GM18526 (cell line): ENCODE results near the gene ALDH1A3.

Experiments used
- POLR2A ChIP-seq: IDR thresholded peaks from 3 replicates; pipeline ENCODE4 v1.6.1; 2011; ENCODE audit not compliant: insufficient read length; ENCODE audit errors: extremely low read depth

The ALDH1A3 gene

DNA sequence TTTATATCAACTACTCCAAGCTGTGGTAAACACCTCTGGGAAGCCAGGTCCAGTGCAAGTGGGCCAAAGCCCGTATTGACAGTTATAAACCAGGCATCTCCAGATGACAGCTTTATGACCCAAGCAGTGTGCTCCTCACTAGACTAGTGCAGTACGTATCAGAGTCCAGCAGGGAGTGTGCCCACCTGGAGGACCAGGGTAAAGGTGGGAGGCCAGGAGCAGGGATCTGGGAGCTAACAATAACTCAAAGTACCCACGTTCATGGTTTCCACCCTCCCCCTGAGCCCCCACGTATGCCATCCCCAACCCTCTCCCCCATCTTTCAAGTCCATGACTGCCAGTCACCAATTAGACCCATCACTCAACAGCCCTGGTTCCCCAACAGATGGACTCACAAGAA, 27.0 kb upstream of the ALDH1A3 start:
- no peak for TF ChIP-seq POLR2A

DNA sequence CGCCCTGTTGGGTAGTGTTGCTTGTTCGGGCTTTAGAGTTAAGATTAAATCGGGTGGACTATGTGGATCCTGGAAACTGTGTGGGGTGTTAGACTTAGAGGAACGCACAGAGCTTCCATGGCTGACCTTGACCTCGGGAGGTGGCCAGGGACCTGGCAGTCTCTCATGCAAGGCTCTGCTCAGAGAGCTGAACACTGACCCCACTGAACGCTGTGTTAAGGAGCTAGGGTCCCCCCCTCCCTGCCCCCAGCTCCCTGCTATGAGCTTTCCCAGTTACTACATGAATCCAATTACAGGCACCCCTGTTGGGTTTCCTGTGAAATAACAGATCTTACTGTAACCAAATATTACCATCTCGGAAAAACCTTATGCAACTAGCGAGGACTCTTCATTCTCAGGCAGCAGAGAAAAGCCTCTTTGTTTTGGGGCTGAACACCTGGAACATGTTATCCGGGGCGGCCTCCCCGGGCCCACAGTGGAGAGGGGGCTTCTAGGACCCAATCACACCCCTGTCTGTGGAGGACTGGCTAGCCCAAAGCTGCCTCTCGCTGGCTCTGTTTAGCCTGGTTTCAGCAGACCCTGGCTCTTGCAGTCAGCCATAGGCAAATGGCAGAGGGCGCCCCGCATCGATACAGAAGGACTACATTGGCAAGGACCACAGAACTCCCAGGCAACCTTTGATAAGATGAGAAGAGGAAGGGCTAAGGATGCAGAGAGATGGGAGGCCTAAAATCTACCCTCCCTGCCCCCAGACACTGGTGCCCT, 25.8 kb upstream of the ALDH1A3 start:
- TF ChIP-seq POLR2A, result no peak

DNA sequence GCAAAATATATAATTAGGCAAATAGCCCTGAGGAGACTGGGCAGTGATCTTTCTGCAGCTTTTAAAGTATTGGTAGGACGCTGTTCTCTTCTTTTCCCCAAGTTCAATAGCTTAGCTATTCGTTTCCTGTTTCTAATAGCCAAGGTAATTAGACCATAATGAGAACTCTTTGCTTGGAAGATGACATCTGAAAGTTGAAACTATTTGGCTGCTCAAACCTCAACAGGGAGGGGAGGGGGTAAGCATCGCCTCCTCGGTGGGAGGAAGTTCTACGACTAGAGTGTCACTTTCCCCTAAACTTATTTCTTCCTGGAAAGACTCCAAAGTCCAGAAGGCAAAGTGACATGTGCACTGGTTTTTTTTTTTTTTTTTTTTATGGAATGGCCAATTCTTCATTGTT, 22.8 kb upstream of the ALDH1A3 start:
- TF ChIP-seq POLR2A, result no peak

DNA sequence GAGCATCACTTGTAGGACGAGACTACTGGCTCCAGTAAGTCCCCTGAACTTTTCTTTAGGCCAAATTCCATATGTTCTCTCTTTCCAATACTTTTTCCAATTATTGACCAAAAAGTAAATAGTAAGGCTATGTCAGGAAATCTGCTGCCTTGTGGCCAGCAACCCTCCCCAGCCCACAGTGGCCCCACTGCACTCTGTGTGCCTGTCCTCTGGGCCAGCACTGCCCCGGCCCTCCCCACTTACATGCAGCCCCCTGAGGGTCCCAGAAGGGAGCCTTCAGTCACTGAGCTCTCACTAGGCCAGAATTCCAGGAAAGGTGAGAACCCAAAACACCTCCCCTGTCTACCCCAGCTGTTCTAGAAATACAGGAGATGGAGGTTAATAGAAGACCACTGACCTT, 21.3 kb upstream of the ALDH1A3 start:
- no peak for TF ChIP-seq POLR2A

DNA sequence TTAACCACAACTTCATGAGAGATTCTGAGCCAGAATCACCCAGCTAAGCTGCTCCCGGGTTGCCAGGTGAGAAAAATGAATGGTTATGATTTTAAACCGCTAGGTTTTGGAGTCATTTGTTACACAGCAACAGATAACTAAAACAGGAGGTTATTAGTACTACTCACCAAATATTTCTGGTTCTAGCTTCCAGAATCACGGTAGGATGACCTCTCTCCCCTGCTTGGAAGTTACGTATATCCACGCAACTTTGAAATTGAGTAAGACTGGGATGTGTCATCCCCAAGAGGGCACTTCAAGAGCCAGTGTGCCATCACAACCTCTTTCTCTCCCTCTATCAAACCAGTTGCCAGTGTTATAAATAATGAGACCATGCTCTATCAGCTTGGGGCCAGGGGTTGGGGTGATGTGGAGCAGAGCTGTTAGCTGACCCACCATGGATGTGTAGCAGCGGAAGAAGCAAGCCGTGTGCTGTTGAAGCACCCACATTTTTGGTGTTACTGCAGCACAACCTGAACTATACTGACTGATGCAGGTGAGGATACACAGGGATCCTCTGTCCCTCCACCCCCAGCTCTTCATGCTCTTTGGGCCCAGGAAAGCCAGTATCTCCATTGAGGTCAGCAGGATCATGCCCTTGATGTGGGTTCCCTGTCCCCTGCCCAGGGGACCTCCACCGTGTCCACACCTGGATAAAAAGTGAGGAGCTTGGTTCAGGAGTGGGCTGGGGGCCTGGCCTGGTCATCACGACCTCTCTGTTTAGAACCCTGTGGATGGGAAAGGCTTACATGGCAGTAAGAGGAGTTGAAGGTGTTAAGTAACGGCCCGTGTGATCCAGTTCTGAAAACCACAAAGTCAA, 19.4 kb upstream of the ALDH1A3 start:
- no peak for TF ChIP-seq POLR2A

DNA sequence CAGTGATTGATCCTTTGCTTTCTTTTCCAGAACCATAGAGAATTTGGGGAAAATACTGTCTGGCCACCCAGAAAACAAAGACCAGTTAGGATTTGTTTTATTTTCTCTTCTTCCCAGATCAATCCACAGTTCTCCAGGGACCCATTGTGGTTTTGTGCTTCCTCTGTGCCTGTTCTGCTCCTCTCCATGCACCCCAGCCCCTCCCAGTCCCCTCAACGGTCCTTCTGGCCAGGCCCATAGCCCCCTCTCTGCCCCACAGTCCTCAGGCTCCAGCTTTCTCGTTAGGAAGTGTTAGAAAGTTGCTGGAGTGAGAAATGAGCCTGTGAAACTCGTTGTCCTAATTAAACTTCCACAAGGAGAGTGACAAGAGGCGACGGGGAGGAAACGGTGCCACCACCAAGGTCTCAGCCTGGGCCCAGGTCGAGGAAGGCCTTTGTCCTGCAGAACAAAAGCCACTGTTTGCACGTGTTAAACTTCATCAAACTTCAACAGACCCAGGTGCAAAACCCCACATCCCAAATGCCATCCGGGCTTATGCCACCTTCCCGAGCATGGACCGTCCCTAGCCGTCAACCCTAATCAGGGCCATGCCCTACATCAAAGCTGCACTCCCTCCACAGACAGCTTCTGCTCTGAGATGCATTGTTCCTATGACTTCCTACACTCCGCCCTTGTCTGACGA, 18.7 kb upstream of the ALDH1A3 start:
- TF ChIP-seq POLR2A, result no peak

DNA sequence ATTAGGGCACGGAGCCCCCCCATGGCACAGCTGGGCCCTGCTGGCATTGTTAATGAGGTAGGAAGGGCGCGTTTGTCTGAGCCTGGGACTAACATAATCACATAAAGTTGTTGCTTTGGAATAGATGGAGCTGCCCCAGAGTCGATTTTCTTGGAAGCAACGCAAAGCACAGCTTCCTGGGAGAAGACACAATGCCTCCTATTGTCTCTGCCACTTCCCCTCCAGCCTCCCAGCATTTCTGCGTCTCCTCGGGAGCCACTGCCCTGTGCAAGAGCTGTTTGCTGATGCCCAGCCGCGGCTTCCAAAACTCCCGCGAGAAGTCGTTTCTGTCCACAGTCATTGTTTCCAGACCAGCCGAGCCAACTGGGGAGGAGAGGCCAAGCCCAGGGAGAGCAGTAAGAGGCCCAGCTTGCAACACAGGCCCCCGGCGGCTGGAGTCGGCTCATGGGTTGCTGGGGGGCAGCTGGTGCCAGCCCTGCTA, 18.1 kb upstream of the ALDH1A3 start:
- TF ChIP-seq POLR2A, result no peak

DNA sequence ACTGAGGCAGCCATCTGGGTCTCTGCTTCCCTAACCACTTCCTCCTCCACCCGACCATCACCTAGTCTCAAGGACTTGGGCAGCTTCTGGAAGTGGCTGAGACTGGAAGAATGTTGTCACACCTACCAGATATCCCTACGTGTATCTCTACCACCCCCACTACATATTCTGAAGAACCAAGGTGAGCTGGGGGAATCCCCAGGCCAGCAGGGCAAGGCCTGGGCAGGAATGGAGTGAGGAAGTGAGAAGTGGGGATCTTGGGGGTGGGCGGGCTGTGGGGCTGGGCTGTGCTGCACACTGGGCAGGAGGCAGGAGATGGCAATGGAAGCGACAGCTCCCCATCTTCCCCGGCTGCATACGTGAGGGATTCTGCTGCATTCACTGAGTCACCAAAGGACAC, 17.5 kb upstream of the ALDH1A3 start:
- TF ChIP-seq POLR2A, result no peak

DNA sequence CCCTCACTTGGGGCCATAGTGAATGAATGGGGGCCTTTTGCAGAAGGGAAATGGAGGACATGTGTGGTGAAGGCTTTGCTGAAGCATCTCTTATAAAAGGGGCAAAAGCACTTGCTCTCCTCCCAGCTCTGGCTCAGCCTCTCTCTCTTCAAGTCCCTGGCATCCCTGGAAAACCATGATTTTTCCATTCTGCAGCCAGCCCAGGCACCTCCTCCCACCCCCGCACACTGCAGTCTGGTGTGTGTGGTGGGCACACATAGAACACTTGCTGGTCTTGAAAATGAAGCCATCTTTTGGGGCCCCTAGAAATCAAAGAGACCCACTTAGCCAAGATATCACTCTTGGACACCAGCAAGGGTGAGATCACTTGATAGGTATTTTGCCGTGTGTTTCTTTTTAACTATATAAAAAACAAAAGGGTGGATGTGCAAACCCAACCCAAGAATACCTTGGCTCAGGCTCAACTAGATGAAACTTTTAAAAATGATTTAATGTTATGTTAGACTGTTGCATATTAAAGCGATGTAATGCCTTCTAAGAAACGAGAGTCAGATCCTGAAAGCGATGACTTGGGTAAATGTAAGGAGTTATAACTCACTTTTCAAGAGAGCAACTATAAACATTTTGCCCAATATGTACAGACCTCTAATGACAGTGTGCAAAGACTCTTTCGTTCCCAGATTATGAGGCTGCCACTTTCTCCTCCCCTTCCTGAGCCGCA, 16.4 kb upstream of the ALDH1A3 start:
- TF ChIP-seq POLR2A, result no peak

DNA sequence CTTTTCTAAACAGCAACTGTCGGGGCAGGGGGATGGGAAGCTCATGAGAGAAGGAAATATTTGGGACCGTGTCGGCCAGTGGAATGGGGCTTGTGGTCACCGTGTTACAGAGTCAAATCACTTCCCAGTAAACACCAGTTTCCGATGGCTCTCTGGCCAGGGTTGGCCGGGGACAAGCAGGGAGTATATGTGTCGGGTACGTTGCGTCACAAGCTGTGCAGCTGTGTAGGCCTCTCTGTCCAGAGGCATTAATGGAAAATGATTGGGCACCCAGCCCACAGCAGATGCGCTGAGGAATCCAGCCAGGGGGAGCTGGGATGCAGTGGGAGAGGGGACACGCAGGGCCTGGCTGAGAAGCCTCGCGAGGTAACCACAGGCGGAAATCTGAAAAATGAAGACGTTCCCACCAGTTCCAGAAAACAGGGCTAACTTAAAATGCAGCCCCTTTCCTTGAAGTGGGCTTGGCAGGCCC, 15.8 kb upstream of the ALDH1A3 start:
- no peak for TF ChIP-seq POLR2A

DNA sequence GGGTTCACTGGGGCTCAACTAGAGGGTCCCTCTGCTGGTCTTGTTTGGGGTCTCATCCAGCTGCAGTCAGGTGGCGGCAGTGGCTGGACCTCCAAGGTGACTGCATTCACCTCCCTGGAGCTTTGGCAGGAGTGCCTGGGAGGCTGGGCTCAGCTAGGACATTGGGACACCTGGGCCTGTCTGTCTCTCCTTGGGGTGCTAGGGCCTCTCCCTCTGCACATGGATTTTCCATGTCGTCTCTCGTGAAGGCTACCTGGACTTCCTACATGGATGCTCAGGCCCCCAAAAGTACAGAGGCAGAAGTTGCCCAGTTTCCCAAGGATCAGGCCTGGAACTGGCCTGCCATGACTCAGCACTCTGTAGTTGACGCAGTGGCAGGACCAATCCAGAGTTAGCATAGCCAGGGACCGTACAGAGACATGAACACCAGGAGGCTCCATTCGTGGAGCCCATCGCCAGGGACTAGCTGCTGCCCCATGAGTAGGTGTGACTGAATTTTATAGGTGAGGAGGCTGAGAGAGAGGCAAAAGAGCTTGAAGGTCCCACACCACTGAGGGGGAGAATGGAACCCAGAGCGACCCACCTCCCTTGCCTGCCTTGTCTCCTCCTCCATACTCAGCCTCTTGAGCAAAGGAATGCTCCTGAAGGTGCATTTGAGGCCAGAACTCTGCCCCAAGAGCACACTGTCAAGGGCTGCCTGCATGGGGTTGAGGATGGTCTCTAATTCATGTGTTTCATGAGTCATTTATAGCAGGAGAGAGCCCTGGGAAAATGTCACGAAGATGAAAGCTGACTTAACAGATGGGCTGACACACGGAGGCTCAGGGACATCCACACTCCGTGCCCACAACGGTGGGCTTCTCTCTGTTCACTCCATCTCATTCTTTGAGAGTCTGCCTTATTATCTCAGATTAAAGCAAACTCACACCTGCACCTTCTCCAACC, 13.0 kb upstream of the ALDH1A3 start:
- no peak for TF ChIP-seq POLR2A

DNA sequence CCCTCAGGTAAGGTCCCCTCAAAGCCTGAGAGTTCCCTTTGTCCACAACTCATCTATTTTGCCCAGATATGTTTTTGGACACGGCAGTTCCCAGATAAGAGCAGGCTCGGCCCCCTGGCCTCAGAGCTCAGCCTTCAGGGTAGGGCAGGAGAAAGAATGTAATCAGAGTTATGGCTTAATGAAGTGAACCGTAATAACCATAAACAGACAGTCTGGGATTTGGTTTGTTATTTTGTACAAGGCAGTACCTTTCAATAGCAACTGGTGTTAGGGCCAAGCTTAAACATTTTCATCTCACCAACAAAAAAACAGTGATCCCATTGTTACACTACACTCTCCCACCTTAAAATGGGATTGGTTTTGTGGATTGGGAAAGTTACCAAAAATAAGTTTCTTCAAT, 12.2 kb upstream of the ALDH1A3 start:
- TF ChIP-seq POLR2A, result no peak

DNA sequence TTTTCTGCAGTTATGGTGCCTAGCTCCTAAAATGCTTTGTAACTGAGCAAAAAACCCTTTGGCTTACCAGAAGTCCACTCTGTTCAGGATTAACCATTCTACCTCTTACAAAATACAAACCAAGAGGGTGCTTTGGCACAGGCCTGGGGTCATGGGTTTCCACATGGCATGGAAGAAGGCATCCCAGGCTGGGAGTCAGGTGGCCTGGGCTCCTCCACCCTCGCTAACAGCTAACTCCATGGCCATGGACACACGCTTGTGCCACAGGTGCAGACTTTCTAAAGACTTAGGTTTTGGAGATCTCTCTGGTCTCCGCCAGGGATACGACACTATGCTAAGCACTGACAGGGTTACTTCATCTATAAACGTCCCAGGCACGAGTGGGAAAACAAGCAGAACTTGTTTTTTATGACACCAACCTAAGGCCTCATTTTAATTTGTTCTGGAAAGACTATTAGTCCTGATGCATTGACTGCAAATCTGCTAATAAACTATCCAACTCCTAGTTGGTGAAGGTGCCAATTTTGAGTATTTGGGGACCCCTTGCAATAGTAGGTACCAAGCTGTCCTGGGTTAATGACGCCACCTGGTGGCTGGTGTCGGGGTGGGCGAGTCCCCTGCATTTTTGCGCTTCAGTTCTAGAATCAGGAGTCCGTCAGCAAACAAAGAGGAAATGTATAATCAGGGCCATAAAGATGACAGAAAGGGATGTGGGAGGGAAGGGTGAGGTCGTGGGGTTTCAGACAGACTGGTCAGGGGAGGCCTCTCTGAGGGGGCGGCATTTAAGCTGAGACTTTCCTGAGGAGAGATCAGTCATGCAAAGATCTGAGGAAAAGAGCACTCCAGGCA, 10.3 kb upstream of the ALDH1A3 start:
- no peak for TF ChIP-seq POLR2A
